ENCODE measurements around the gene UTP25.

UTP25 gene

GRCh38 chr1:209844695-209845407 is 17.1 kb downstream of the UTP25 start:
- POLR2A ChIA-PET: interaction anchor here (1.6 kb wide), 1 partner anchor 17 kb away, joined by 4 read pairs; the partner anchor contains the start of gene UTP25

GRCh38 chr1:209845408-209845725 is 17.6 kb downstream of the UTP25 start:
- ChIA-PET CTCF (interaction anchor here (1.1 to 1.2 kb wide), 2 partner anchors 15 to 22 kb away, joined by 4 read pairs; no protein-coding TSS in a partner anchor), POLR2A (interaction anchor here (1.6 kb wide), 1 partner anchor 18 kb away, joined by 4 read pairs; the partner anchor contains the start of gene UTP25)
- no peak for DNase-seq (ENCODE audit: extremely low spot score)
- TF ChIP-seq TARDBP (IDR thresholded peaks at IDR 0.05) (no peak), L3MBTL2 (conservative IDR thresholded peaks at IDR 0.05) (no peak), HDGF (IDR thresholded peaks at IDR 0.05; ENCODE audit: borderline replicate concordance) (no peak), LEF1 (IDR thresholded peaks at IDR 0.05; ENCODE audit: borderline replicate concordance) (no peak), SUZ12 (IDR thresholded peaks at IDR 0.05) (no peak), FOXA1 (IDR thresholded peaks at IDR 0.05) (no peak), FOXM1 (IDR thresholded peaks at IDR 0.05; ENCODE audit: borderline replicate concordance) (no peak), SP1 (IDR thresholded peaks at IDR 0.05) (no peak), NFRKB (IDR thresholded peaks at IDR 0.05) (no peak), ARNT (IDR thresholded peaks at IDR 0.05) (no peak), BHLHE40 (IDR thresholded peaks at IDR 0.05; ENCODE audit: borderline replicate concordance) (no peak), FOXK2 (IDR thresholded peaks at IDR 0.05) (no peak), ZNF384 (IDR thresholded peaks at IDR 0.05) (no peak), CTBP1 (IDR thresholded peaks at IDR 0.05; ENCODE audit: borderline replicate concordance) (no peak), ELF4 (IDR thresholded peaks at IDR 0.05) (no peak)
- TF ChIP-seq, protein P1, sequence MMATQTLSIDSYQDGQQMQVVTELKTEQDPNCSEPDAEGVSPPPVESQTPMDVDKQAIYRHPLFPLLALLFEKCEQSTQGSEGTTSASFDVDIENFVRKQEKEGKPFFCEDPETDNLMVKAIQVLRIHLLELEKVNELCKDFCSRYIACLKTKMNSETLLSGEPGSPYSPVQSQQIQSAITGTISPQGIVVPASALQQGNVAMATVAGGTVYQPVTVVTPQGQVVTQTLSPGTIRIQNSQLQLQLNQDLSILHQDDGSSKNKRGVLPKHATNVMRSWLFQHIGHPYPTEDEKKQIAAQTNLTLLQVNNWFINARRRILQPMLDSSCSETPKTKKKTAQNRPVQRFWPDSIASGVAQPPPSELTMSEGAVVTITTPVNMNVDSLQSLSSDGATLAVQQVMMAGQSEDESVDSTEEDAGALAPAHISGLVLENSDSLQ (IDR thresholded peaks at IDR 0.05): no peak

More at GRCh38 chr1:209844695-209845407, 17.1 kb downstream of the UTP25 start:
- CTCF ChIA-PET: interaction anchor here (1.2 kb wide), 1 partner anchor 21 kb away, joined by 4 read pairs; no protein-coding TSS in a partner anchor
- DNase-seq (ENCODE audit: extremely low spot score): no peak
- TF ChIP-seq ZNF384 (IDR thresholded peaks at IDR 0.05): no peak
- TF ChIP-seq FOXK2 (IDR thresholded peaks at IDR 0.05): no peak
- TF ChIP-seq SUZ12 (IDR thresholded peaks at IDR 0.05): no peak
- TF ChIP-seq ELF4 (IDR thresholded peaks at IDR 0.05): no peak
- no peak for TF ChIP-seq SP1 (IDR thresholded peaks at IDR 0.05)
- no peak for TF ChIP-seq TARDBP (IDR thresholded peaks at IDR 0.05)
- TF ChIP-seq LEF1 (IDR thresholded peaks at IDR 0.05; ENCODE audit: borderline replicate concordance): no peak
- no peak for TF ChIP-seq ARNT (IDR thresholded peaks at IDR 0.05)
- TF ChIP-seq CTBP1 (IDR thresholded peaks at IDR 0.05; ENCODE audit: borderline replicate concordance): no peak
- TF ChIP-seq FOXM1 (IDR thresholded peaks at IDR 0.05; ENCODE audit: borderline replicate concordance): no peak
- no peak for TF ChIP-seq BHLHE40 (IDR thresholded peaks at IDR 0.05; ENCODE audit: borderline replicate concordance)
- no peak for TF ChIP-seq L3MBTL2 (conservative IDR thresholded peaks at IDR 0.05)
- TF ChIP-seq HDGF (IDR thresholded peaks at IDR 0.05; ENCODE audit: borderline replicate concordance): no peak
- TF ChIP-seq, protein P1 (IDR thresholded peaks at IDR 0.05): no peak
- no peak for TF ChIP-seq FOXA1 (IDR thresholded peaks at IDR 0.05)
- TF ChIP-seq NFRKB (IDR thresholded peaks at IDR 0.05): no peak

DNA sequence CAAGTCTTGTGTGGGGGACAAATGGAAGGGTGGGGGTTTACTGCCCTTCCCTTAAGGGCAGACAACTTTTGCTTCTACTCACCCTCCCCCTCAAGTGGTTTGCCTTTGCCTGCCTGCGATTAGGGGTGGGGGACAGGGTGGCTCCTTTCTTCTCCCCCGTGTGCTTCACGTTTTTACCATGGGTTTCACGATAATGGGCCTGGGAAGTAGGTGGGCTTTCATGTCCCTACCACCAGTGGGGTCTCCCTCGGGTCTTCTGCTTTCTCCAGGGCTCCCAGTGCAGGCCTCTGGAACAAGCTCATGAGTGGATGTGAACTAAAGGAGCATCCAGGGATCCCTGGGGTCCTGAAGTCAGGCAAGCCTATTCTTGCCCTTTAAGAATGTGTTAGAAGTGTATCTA is 21.6 kb downstream of the UTP25 start:
- DNase-seq (ENCODE audit: extremely low spot score): no peak
- no peak for TF ChIP-seq SUZ12 (IDR thresholded peaks at IDR 0.05)
- no peak for TF ChIP-seq FOXA1 (IDR thresholded peaks at IDR 0.05)
- TF ChIP-seq, protein P1 (IDR thresholded peaks at IDR 0.05): no peak
- no peak for TF ChIP-seq FOXM1 (IDR thresholded peaks at IDR 0.05; ENCODE audit: borderline replicate concordance)
- TF ChIP-seq LEF1 (IDR thresholded peaks at IDR 0.05; ENCODE audit: borderline replicate concordance): no peak
- TF ChIP-seq ZNF384 (IDR thresholded peaks at IDR 0.05): no peak
- no peak for TF ChIP-seq TARDBP (IDR thresholded peaks at IDR 0.05)
- no peak for TF ChIP-seq HDGF (IDR thresholded peaks at IDR 0.05; ENCODE audit: borderline replicate concordance)
- no peak for TF ChIP-seq ELF4 (IDR thresholded peaks at IDR 0.05)
- no peak for TF ChIP-seq BHLHE40 (IDR thresholded peaks at IDR 0.05; ENCODE audit: borderline replicate concordance)
- no peak for TF ChIP-seq SP1 (IDR thresholded peaks at IDR 0.05)
- TF ChIP-seq FOXK2 (IDR thresholded peaks at IDR 0.05): no peak
- TF ChIP-seq L3MBTL2 (conservative IDR thresholded peaks at IDR 0.05): no peak
- TF ChIP-seq ARNT (IDR thresholded peaks at IDR 0.05): no peak
- TF ChIP-seq NFRKB (IDR thresholded peaks at IDR 0.05): no peak
- TF ChIP-seq CTBP1 (IDR thresholded peaks at IDR 0.05; ENCODE audit: borderline replicate concordance): no peak
- ChIA-PET CTCF (interaction anchor here (0.9 to 1.0 kb wide), 2 partner anchors 13 to 22 kb away, joined by 3 to 5 read pairs; partner anchors contain the start of gene UTP25), POLR2A (no interaction called here)

- ChIA-PET POLR2A (interaction anchor here (1.0 kb wide), 1 partner anchor 23 kb away, joined by 3 read pairs; the partner anchor contains the start of gene UTP25), CTCF (interaction anchor here (0.6 to 1.1 kb wide), 9 partner anchors 10 to 846 kb away, joined by 3 to 5 read pairs (median 3); partner anchors contain the start of gene UTP25)
- no peak for TF ChIP-seq CTBP1 (IDR thresholded peaks at IDR 0.05; ENCODE audit: borderline replicate concordance)
- TF ChIP-seq FOXA1 (IDR thresholded peaks at IDR 0.05): no peak
- TF ChIP-seq FOXM1 (IDR thresholded peaks at IDR 0.05; ENCODE audit: borderline replicate concordance): no peak
- TF ChIP-seq NFRKB (IDR thresholded peaks at IDR 0.05): no peak
- TF ChIP-seq, protein P1 (IDR thresholded peaks at IDR 0.05): no peak
- TF ChIP-seq ARNT (IDR thresholded peaks at IDR 0.05): no peak
- no peak for TF ChIP-seq HDGF (IDR thresholded peaks at IDR 0.05; ENCODE audit: borderline replicate concordance)
- peak; percentile 79 for DNase-seq (ENCODE audit: extremely low spot score)
Observed at GRCh38 chr1:209850342-209850979, 22.7 kb downstream of the UTP25 start.

Data from HEK293T (cell line).